ENCODE measurements around the gene UBE2E2. TPM values are rescaled to one million over a fixed set of nuclear protein-coding genes. Genes with fewer than 3 reads are reported as not detected.
"Not testable (repeated sequence)": the region's sequence is repeated elsewhere in the genome, so short reads cannot be mapped to it uniquely, and the experiment has no call there.

Gene UBE2E2
- total RNA-seq, 1 donor from 2014 or later, result 50.8 TPM

DNA sequence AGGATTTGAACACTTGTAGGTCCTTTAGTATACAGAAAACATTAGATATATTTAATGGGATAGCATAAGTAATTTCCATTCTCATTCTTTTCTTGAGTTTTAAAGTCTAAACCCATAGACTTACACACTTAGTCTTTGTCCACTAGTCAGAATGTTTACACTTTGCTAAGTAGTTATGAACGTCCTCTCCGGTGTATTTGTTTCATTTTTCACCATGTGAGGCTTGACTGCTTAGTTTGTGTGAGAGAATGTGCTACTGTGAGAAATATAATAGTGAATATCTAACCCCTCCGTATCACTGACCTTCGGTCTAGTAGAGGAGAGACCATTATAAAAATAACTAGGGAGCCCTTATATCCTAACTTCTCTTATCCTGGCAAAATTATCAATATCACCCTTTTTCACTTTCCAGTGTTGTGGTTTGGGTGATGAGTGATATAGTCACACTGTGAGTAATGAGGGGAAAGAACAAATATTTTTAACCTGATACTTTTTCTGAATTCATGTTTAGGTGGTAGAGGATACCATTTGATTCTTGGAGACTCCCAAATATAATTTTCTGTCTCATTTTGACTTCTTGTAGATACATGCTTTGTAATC lies 122.4 kb downstream of the UBE2E2 start:
- intact Hi-C loops (cut with DNase I), result no loop called here
- Histone ChIP-seq H3K9me3 (no peaks in the 10 kb centered on the region), H3K27ac (peak overlapping the region; percentile 1), H3K36me3 (no peaks in the 10 kb centered on the region), H3K27me3 (ENCODE audit: low read depth) (no peaks in the 10 kb centered on the region), H3K4me1 (peaks cover 24% of the 10 kb centered on the region), H3K4me3 (no peak overlapping the region)
- DNase-seq, result no peak
- TF ChIP-seq, protein P1, sequence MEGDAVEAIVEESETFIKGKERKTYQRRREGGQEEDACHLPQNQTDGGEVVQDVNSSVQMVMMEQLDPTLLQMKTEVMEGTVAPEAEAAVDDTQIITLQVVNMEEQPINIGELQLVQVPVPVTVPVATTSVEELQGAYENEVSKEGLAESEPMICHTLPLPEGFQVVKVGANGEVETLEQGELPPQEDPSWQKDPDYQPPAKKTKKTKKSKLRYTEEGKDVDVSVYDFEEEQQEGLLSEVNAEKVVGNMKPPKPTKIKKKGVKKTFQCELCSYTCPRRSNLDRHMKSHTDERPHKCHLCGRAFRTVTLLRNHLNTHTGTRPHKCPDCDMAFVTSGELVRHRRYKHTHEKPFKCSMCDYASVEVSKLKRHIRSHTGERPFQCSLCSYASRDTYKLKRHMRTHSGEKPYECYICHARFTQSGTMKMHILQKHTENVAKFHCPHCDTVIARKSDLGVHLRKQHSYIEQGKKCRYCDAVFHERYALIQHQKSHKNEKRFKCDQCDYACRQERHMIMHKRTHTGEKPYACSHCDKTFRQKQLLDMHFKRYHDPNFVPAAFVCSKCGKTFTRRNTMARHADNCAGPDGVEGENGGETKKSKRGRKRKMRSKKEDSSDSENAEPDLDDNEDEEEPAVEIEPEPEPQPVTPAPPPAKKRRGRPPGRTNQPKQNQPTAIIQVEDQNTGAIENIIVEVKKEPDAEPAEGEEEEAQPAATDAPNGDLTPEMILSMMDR (IDR thresholded peaks at IDR 0.05), result no peak
- ATAC-seq, result peak in 1 of 2 donors; percentile 67

GRCh38 chr3:23329471-23330105 lies 126.5 kb downstream of the UBE2E2 start:
- Histone ChIP-seq H3K9me3 (no peaks in the 10 kb centered on the region), H3K27ac (no peak overlapping the region), H3K27me3 (ENCODE audit: low read depth) (no peaks in the 10 kb centered on the region), H3K36me3 (no peaks in the 10 kb centered on the region), H3K4me3 (no peak overlapping the region), H3K4me1 (peaks cover 15% of the 10 kb centered on the region)
- TF ChIP-seq, protein P1 (IDR thresholded peaks at IDR 0.05), result no peak
- intact Hi-C loops (cut with DNase I), result no loop called here
- ATAC-seq (no peak), DNase-seq (no peak)

DNA sequence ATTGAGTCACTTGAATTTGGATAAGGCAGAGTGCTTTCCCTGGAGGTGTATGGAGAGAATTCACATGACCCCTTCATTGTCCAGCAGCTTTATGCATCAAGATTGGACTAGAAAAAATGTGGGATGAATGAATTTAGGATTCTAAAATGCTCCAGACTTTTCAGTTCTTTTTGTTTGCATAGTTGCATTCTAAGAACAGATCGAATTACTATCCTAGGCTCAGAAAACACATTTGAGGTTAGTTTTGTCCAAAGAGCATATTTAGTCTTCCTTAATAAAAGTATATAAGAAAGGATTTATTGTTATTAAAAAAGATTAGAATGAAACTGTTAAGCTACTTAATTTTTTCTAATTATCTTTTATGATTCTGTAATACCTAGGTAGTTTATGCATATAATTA lies 127.4 kb downstream of the UBE2E2 start:
- DNase-seq, result no peak
- H3K4me1 ChIP-seq, result peaks cover 5% of the 10 kb centered on the region
- intact Hi-C loops (cut with DNase I), result no loop called here
- TF ChIP-seq, protein P1 (IDR thresholded peaks at IDR 0.05), result no peak
- no peak overlapping the region for H3K4me3 ChIP-seq
- H3K27me3 ChIP-seq (ENCODE audit: low read depth), result no peaks in the 10 kb centered on the region
- no peaks in the 10 kb centered on the region for H3K36me3 ChIP-seq
- no peak for ATAC-seq
- H3K9me3 ChIP-seq, result no peaks in the 10 kb centered on the region
- no peak overlapping the region for H3K27ac ChIP-seq

DNA sequence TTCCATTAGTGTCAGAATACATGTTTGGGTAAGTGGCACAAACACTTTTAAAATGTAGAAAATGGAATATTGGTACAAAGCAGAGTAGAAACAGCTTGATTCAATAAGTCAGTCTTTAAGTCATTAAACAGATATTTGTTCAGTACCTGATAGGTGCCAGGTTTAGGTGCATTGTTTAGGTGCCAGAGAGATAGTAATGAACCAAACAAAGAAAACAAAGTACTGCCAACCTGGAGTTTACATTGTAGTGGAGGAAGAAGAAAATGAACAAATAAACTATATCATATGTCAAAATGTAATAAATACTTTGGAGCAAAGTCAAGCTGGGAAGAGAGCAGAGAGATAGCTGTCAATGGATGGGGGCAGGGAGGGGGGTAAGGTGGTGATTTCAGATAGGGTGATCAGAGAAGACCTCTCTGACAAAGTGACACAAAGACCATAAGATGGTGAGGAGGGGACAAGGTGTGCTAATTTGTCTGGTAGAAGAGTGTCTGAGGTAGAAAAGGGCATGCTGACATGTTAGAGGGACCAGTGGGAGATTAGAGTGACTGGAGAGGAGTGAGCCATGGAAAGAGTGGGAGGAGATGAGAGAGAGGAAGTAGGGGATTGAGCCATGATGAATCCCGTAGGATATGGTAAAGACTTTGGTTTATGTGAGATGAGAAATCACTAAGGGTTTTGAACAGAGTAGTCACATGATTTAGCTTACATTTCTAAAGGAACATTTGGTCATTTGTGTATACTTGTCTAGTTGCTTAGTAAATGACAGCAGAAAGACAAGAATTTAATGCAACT lies 128.2 kb downstream of the UBE2E2 start:
- TF ChIP-seq, protein P1 (IDR thresholded peaks at IDR 0.05), result no peak
- no peak overlapping the region for H3K27ac ChIP-seq
- ATAC-seq, result no peak
- no peaks in the 10 kb centered on the region for H3K9me3 ChIP-seq
- H3K27me3 ChIP-seq (ENCODE audit: low read depth), result no peaks in the 10 kb centered on the region
- DNase-seq, result no peak
- intact Hi-C loops (cut with DNase I), result no loop called here
- H3K36me3 ChIP-seq, result no peaks in the 10 kb centered on the region
- H3K4me1 ChIP-seq, result no peaks in the 10 kb centered on the region
- H3K4me3 ChIP-seq, result no peak overlapping the region

- Histone ChIP-seq H3K36me3 (no peaks in the 10 kb centered on the region), H3K4me1 (no peaks in the 10 kb centered on the region), H3K27ac (no peak overlapping the region), H3K4me3 (no peak overlapping the region), H3K27me3 (ENCODE audit: low read depth) (no peaks in the 10 kb centered on the region), H3K9me3 (no peaks in the 10 kb centered on the region)
- DNase-seq (no peak), ATAC-seq (no peak)
- intact Hi-C loops (cut with DNase I), result no loop called here
- TF ChIP-seq, protein P1 (IDR thresholded peaks at IDR 0.05), result no peak
These were observed 130.5 kb downstream of the UBE2E2 start for GRCh38 chr3:23333633-23334032.

GRCh38 chr3:23336853-23337252 lies 133.7 kb downstream of the UBE2E2 start:
- ATAC-seq, result peak; percentile 27 to 50
- H3K27me3 ChIP-seq (ENCODE audit: low read depth); DNase-seq; H3K27ac ChIP-seq; H3K9me3 ChIP-seq; H3K36me3 ChIP-seq; intact Hi-C loops (cut with DNase I); H3K4me3 ChIP-seq: not testable (repeated sequence)
- peaks cover 11% of the 10 kb centered on the region for H3K4me1 ChIP-seq

Measured in lower lobe of right lung (tissue), 2 donors.